ENCODE results near the gene NEDD8.
"Not testable (repeated sequence)": the region's sequence is repeated elsewhere in the genome, so short reads cannot be mapped to it uniquely, and the experiment has no call there.

NEDD8 gene

DNA sequence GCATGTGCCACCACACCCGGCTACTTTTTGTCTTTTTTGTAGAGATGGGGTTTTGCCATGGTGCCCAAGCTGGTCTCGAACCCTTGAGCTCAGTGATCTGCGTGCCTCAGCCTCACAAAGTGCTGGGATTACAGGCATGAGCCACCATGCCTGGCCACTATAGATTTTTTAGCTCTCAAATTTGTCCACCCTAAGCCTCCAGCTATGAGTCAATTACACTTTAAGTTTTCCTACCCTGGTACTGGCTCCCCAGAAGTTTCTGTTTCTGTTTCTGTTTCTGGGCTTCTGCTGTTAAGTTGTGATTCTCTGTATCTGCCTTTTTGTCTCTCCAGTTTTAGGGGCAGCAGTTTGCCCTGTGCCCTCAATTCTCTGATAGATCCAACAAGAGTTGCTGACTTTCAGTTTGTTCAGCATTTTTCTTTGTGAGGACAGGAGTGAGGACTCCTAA, 14.6 kb upstream of the NEDD8 start:
- no peak for DNase-seq

DNA sequence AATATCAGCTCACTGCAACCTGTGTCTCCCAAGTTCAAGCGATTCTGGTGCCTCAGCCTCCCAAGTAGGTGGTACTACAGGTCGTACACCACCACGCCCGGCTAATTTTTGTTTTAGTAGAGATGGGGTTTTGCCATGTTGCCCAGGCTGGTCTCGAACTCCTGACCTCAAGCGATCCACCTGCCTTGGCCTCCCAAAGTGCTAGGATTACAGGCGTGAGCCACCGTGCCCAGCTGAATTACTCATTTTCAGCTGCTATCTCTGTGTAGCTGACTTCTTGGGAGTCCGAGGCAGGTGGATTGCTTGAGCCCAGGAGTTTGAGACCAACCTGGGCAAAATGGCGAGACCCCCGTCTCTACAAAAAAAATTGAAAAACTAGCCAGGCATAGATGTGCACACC, 13.2 kb upstream of the NEDD8 start:
- not testable (repeated sequence) for DNase-seq

DNA sequence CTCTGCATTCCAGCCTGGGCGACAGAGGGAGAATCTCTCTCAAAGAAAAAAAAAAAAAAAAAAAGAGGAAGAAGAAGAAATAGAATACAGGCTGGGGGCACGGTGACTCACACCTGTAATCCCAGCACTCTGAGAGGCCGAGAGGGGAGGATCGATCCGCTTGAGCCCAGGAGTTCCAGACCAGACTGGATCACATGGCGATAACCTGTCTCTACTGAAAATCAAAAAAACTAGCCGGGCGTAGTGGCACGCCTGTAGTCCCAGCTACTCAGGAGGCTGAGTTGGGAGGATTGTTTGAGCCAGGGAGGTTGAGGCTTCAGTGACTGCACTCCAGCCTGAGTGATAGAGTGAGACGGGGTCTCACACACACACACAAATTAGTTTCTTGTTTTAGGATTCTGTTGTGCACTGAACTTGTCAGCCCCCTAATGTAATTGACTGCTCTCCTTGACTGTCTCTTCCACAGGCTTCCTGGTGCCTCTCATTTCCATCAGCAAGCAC, 11.2 kb upstream of the NEDD8 start:
- DNase-seq, result no peak

DNA sequence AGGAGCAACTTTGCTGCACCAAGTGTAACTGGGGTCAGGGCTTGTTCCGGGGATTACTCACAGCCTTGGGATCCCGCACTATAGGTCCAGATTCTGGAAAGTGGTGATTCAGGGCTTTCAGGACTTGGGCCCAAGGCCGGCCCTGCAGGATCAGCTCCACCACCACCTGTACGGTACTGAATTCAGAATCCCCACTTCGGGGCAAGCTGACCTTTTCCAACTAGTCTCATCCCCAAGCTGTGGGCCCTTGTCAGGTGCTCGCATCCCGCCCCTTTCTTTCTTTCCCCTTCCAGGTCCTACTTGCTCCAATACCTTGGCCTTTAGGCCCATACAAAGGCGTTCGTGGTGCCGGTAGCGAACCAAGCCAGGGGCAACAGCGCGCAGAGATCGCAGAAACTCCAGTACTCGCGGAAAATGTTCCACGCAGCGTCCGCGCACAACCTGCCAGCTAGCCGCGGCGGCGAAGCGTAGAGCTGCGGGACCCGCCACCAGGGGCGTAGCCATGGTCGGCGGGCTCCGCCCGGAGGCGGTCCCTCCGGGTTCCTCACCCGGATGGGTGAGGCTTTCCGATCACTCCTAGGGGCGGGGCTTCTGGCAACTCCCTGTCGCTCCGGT, 9.8 kb upstream of the NEDD8 start:
- DNase-seq, result peak; percentile 94

DNA sequence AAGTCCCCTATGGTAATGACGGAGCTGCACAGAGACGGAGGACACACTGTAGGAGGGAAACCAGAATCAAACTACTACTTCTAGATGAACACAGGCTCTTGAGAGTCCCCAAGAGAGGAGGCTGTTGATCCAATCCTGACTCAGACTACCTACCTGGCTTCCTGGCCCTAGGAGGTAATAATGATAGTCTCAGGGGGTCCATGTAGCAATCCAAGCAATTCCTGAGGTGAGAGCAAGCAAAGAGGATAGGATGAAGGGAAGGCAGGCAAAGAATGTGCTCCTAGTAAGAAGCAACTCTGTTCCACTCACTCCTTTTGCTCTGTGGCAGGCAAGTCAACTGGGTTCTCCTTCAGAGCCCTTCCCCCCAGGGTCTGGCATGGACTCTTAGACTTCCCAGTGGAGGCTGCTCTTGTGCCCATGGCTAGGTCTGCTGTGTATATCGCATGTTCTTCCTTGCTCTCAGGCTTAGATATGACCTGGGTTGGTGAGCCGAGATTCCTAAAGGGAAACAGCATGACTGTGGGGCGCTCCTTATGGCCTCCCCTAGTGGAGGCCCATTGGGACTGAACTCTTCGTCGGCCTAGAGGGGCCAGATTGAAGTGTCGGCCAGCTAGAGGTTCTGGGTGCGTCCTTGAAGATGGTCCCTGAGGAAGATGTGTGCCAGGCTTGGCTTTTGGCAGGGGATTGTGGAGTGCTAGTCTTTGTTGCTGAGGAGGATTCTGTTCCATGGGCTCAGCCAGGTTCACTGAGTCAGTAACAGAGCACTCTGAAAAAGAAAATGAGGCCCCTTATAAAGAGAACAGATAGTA, 8.1 kb upstream of the NEDD8 start:
- no peak for DNase-seq

DNA sequence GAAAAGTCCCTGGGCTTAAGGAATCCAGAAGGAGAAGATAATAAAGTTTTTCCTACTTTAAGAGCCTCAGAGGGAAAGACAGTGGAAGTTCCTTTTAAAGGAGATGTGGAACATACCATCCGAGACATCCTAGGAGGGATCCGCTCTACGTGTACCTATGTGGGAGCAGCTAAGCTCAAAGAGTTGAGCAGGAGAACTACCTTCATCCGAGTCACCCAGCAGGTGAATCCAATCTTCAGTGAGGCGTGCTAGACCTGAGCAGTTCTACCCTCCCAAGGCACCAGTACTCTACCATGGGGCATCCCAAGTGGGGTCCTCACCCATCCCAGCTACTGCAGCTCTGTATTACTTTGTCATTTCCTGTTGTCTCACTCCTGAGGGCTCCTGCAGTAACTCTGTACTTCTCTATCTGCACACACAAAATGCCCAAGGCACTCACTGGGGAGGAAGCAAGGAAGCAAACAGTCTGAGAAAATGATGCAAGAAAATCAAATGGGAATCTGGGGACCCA, 6.4 kb upstream of the NEDD8 start:
- no peak for DNase-seq

DNA sequence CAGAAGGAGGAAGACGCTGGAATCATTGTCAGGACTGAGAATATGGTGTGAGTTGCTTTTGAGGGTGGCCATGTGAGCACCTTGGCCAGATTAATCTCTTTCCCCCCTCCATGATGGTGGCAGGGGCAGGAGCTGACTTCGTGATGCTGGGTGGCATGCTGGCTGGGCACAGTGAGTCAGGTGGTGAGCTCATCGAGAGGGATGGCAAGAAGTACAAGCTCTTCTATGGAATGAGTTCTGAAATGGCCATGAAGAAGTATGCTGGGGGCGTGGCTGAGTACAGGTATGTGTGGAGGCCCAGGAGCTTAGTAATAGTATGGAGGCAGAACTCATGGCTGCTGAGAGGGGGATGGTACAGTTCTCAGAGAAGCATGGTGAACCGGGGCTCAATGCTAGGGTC, 6.0 kb upstream of the NEDD8 start:
- no peak for DNase-seq

DNA sequence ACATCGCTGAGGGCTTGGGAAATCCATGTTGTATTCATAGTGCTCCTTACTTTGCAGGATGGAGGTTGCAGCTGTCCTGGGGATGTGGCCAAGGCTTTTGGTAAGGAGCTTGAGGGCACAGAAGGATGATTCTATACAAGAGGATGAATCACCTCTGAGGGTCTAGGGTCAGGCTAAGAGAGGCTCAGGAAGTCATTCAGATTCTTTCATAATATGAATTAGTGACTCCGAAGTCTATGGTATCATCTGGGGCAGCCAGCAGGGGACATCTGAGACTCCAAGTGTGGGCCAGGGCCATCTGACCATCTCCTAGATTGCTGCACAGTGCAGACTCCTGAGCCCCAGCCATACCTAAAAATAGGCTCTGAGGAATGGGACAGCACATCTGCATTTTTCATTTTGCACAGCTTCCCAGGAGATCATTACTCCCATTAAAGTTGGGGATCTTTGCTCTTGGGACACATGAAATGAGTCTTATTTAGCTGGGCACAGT, 5.3 kb upstream of the NEDD8 start:
- DNase-seq, result no peak

DNA sequence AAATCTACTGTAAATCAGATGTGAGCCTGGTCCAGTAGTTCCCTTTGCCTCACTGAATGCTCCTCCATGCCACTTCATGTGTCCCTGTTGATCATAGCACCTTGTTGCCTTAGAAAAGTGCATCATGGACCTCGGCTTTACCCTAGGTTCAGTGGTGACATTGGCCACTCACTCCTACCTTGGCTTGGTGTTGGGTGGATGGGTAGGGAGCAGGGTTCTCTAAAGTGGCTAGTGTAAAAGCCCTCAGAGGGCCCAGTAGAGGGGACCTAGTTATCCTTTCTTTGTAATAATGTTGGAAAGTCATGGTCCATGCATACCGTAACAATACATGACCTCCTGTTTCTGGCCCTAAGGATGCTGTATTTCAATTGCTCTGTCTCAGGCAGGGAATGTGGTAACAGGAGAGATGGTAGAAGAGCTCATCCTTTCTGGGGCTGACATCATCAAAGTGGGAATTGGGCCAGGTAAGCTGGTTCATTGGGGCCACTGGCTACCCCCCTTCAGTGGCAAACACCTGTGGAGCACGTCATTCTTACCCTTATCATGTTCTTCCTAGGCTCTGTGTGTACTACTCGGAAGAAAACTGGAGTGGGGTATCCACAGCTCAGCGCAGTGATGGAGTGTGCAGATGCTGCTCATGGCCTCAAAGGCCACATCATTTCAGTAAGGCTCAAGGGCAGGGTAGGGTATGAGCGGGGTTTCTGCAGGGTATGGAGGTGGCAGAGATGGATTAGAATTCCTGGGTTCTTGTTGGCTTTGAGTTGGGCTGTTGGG, 4.7 kb upstream of the NEDD8 start:
- no peak for DNase-seq

DNA sequence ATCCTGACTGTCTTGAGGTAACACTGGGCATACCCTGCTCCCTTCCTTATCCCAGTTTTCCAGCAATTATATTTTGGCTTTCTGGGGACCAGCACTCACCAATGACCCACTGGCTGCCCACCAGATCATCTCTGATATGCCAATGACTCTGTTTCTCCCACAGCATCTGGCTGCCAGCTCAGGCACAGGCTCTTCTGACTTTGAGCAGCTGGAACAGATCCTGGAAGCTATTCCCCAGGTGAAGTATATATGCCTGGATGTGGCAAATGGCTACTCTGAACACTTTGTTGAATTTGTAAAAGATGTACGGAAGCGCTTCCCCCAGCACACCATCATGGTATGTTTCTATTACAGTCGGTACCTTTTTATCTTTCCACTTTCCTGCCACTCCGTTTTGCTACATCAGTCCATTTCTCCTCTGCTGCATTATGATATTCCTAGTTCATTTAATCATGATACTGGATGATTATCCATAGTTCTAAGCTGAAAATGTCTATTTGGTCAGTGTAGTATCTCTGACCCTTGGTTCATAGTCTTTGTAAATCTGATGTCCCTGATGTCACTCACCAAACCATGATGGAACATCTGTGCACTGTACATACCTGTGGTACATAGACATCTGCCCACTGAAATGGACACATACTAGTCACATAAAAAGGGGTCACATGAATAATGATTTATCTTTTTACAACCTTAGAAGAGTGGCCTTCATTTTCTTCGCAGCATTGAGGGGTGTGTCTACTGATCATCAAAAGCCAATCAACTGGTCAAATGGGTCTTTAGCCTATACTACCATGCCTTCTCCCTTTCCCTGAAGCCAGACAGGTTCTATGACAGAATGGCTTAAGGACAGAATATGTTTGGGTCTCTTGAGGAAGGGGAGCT, 3.9 kb upstream of the NEDD8 start:
- no peak for DNase-seq

DNA sequence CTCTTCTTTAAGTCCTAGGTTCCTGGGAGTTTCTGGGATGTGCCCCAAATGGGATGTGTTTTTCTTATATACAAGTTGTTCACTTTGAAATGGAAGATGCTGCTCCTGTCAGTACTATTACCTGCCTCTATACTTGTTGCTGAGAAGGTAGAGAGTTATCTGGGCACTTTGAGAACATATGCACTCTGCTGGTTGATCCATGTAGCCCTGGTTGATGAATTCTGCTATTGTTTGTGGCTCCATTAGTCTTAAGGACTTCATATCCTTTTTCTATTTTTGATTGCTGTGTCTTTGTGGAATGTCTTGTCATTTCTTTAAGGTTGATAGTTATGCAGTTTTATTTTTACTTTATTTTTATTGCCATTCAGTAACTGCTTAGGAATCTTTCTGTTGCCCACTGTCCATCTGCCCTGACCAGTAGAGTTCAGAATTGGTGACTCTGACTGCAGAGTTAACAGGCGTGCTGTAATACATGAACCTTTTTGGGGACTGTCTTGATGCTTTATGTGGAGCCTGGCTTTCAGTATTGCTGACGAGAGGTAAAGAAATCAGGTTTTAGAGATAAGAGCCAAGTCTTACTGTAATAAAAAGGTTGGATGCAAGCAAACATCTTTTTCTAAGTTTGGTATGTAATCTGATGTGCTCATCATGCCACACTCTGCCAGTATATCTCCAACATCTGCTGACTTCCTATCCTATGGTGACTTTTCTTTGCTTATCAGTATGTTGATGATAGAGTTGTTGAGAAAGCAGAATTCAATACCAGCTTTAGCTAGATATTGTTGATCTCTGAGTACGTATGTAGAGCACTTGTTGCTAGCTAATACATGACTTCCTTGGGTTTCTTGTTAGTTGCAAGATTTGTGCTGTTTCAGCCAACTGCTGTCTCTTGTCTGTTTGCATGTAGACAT, 2.2 kb upstream of the NEDD8 start:
- DNase-seq, result no peak

DNA sequence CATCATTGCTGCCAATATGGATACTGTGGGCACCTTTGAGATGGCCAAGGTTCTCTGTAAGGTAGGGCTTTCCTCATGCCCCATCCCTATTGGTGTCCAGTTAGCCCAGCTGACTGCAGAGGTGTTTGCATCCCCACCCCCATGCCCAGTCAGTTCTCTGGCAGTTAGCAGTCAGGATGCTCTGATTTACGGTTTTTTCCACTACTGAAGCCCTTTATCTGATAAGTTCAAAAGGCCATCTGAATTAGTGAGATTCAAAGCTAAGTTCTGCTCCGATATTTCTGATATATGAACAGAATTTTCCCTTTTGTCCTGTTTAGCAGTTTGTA, 1.3 kb upstream of the NEDD8 start:
- no peak for DNase-seq

DNA sequence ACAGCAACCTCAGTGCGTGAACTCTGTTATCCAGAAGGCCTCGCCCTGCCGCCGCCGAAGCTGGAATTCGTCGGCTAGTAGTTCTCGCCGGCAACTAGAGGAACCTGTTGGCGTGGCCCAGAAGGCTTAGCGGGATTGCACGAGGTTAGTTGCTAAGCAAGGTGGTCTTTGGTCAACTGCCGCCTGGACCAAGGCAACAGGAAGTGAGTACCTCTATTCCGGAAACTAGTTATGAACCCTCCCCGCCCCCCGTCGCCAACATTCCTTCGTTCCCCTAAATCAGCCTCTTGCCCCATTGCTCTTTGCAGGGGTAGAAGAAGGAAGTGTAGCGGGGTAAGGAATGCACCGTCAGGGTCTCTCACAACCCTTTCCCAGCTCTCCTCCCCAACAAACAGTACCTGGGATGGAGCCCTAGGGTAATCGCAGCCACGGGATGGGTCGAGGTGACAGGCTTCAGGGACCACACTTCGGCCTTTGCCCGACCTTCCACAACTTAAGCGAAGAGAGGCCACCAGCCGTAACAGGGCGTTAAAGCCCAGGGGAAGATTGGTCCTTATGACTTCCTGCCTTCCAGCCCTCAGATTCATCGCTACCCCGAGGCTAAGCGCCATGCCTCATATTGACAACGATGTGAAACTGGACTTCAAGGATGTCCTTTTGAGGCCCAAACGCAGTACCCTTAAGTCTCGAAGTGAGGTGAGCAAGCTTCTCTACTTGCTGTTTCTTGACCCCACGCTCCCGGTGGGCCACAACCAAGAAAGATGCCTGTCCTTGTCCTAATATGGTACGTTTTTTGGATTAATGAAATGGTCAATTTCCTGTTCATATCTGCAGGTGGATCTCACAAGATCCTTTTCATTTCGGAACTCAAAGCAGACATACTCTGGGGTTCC, 724 bp upstream of the NEDD8 start, which contains the start of gene GMPR2:
Gene GMPR2 (plus strand): TSS at position 285 of the 893 bp plus-strand sequence. CDS start 325 bp downstream, at position 610.
- peak; percentile 77 for DNase-seq

DNA sequence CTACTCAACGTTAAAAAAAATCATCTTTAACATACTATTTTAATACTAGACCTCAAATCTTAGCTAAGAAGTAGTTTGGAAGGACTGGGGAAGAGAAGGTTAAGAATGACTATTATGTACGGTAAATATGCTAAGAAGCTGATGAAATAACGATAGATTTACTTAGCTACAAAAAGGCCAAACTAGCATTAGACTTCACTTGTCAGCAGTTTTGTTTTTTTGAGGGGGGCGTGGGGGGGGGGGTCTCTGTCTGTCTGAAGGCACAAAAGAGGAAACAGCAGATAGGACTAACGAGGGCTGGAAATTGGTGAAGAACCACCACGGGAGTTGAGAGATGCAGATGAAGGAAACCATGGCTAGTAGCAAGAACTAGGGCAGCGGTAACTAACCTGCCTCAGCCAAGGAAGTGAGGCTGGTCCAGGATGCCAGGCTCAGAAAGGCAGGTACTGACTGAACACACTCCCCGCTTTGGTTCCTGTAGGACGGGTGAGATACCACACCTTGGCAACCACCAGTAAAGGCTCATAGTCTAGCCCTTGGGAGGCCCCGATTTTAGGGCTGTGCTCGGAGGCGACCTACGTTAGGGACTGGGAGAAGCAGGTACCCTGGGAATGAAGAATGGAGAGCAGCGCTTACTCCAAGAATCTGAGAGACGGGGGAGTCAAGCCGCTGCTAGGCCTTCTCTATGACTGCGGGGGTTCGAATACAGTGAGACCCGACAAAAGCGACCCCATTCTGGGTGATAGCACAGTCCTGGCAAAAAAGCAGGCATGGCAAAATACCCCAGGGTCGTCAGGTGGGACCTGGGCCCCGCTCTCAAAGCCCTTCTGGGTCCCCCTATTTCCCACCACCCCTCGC, 675 bp downstream of the NEDD8 start:
- DNase-seq, result no peak

DNA sequence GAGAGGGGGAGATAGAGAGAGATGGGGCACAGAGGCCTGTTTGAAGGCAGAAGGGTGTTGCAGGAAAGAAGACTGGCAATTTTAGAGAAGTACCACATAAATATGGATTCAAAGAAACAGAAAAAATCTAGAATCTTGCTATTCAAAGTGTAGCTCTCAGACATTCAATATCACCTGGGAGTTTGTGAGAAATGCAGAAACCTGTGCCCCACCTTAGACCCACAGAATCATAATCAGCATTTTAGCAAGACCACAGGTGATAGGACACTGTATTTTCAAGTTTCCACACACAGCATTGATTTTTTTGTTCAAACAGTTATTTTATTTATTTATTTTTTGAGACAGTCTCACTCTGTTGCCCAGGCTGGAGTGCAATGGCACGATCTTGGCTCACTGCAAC, 3.3 kb downstream of the NEDD8 start:
- DNase-seq, result no peak

DNA sequence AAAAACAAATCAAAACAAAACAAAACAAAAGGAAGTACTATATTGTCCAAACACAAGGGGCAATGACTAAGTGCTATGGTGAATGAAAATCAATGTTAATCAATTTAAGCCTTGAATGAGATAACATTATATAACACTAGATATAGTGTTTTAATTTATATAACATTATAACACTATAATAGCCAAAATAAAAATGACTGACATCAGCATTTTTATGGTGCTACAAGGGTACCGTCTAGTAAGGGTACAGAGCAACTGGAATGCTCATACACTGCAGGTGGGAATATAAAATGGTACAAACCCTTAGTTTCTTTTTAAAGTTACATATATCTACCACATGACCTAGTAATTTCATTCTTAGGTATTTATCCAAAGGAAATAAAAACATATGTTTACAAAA, 5.7 kb downstream of the NEDD8 start:
- DNase-seq, result no peak

DNA sequence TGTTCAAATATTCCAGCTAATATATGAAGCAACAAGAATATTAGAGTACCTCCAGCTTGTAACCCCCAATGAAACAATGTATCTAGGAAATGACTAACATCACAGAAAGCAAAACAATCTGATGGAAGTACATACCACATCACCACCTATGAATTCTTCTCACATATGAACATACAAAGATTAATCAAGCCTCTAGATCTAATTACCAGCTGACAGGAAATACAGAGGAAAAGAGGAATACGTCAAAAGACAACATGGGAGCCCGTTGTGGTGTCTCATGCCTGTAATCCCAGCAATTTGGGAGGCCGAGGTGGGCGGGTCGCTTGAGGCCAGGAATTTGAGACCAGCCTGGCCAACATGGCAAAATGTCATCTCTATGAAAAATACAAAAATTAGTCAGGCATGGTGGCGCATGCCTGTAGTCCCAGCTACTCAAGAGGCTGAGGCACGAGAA, 7.5 kb downstream of the NEDD8 start:
- no peak for DNase-seq

DNA sequence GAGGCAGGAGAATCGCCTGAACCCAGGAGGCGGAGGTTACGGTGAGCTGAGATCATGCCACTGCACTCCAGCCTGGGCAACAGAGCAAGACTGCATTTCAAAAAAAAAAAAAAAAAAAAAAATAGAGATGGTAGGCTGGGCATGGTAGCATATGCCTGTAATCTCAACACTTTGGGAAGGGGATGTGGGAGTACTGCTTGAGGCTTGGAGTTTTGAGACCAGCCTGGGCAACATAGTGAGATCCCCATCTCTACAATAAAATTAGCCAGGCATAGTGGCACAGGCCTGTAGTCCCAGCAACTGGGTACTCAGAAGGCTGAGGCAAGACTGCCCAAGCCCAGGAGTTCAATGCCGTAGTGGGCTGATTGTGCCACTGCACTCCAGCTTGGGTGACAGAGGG, 9.2 kb downstream of the NEDD8 start:
- not testable (repeated sequence) for DNase-seq

DNA sequence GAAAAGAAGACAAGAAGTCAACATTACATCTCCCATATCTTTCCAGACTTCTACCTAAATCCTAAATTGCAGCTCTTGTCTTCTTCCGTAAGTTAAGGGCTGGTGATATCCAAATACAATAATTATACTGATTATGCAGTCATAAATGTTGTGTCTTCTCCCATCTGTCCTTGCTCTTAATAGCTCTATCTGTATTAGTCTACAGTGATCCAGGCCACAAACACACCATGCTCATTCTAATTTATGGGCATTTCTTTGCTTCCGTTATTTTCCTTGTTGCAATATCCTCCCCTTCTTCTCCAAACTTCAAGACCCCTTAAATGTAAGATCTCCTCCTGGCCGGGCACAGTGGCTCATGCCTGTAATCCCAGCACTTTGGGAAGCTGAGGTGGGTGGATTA, 12.6 kb downstream of the NEDD8 start:
- DNase-seq, result no peak
